ENCODE data around the gene DCLK1.

The DCLK1 gene

DNA sequence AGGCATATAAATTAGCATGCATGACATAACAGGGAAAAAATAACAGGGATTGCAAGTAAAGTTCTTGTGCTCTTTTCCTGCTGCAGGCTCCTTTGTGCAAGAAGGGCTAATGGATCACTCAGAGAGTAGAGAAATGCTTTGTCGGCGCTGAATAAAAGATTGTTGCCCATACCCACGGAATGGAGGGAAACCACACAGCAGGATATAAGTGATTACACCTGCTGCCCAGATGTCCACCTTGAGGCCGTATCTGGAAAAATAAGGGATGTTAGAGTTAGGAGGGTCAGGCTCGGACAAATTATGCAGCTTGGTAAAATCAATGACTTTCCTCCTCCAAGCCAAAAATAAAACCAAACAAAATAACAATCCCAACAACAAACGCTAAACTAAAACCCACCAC, 322.3 kb downstream of the DCLK1 start:
- Histone ChIP-seq H3K9me3 (no peaks in the 10 kb centered on the region), H4K20me1 (no peaks in the 10 kb centered on the region), H3K27ac (no peak overlapping the region), H3K4me1 (no peaks in the 10 kb centered on the region), H3K36me3 (no peaks in the 10 kb centered on the region), H3K4me2 (no peak overlapping the region), H3K4me3 (no peak overlapping the region), H3K27me3 (no peaks in the 10 kb centered on the region), H3K9ac (no peak overlapping the region)
- no peak for TF ChIP-seq Cebpa-rat (IDR thresholded peaks at IDR 0.05)

GRCh38 chr13:35804901-35805300, 326.3 kb downstream of the DCLK1 start:
- H3K27me3 ChIP-seq: no peaks in the 10 kb centered on the region
- no peak overlapping the region for H3K4me3 ChIP-seq
- H3K9ac ChIP-seq: no peak overlapping the region
- TF ChIP-seq Cebpa-rat (IDR thresholded peaks at IDR 0.05): no peak
- H3K27ac ChIP-seq: no peak overlapping the region
- H3K9me3 ChIP-seq: no peaks in the 10 kb centered on the region
- no peaks in the 10 kb centered on the region for H4K20me1 ChIP-seq
- no peak overlapping the region for H3K4me2 ChIP-seq
- H3K36me3 ChIP-seq: no peaks in the 10 kb centered on the region
- H3K4me1 ChIP-seq: no peaks in the 10 kb centered on the region

DNA sequence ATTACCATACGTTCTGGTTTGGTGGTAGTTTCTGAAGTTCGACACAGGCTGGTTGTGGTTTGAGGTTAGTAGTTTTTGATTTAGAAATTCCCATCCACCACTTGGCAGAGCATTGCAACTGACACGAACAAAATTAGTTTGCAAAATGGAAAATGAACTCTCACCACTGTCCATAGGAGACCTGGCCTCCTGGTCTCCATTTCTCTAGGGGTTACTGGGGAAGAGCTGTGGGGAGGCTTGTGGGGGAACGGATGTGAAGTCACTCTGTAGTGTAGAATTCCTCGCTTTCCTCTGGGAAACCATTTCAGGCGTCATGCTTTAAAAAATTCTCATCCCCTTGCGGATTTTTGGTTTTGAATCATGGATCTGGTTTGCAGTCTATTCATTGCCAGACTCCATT, 333.2 kb downstream of the DCLK1 start:
- TF ChIP-seq Cebpa-rat (IDR thresholded peaks at IDR 0.05): no peak
- Histone ChIP-seq H3K9me3 (no peaks in the 10 kb centered on the region), H3K4me1 (peaks cover 6% of the 10 kb centered on the region; the same call in 1 of the 2 replicates), H3K36me3 (no peaks in the 10 kb centered on the region), H3K27me3 (no peaks in the 10 kb centered on the region), H3K4me2 (no peak overlapping the region), H3K4me3 (no peak overlapping the region), H3K27ac (no peak overlapping the region), H4K20me1 (no peaks in the 10 kb centered on the region), H3K9ac (no peak overlapping the region)

DNA sequence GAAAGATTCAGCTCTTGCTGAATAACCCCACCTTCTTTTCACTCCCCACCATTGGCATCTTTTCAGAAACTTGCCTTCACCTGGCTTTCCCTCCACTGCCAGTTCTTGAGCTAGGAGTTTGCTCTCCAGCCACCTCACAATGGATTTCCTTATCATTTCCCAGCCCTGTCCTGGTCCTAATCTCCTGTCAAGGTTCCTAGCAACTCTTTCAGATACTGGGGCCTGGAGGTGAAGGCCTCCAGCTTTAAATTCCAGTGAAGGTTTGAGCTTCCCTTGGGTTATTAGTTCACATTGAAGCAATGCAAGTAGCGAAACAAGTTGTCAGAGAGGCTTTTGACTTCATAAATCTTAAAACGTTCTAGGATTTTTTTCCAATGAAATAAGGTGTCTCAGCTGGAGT, 333.9 kb downstream of the DCLK1 start:
- no peaks in the 10 kb centered on the region for H3K27me3 ChIP-seq
- no peak overlapping the region for H3K4me3 ChIP-seq
- no peak overlapping the region for H3K9ac ChIP-seq
- no peak for TF ChIP-seq Cebpa-rat (IDR thresholded peaks at IDR 0.05)
- no peak overlapping the region for H3K4me2 ChIP-seq
- H3K9me3 ChIP-seq: no peaks in the 10 kb centered on the region
- H4K20me1 ChIP-seq: no peaks in the 10 kb centered on the region
- no peaks in the 10 kb centered on the region for H3K36me3 ChIP-seq
- H3K27ac ChIP-seq: no peak overlapping the region
- peaks cover 6% of the 10 kb centered on the region; the same call in 1 of the 2 replicates for H3K4me1 ChIP-seq

GRCh38 chr13:35796623-35797022, 334.6 kb downstream of the DCLK1 start:
- Histone ChIP-seq H3K4me2 (no peak overlapping the region), H3K27ac (no peak overlapping the region), H3K9me3 (no peaks in the 10 kb centered on the region), H3K36me3 (no peaks in the 10 kb centered on the region), H3K27me3 (no peaks in the 10 kb centered on the region), H4K20me1 (no peaks in the 10 kb centered on the region), H3K9ac (no peak overlapping the region), H3K4me3 (no peak overlapping the region), H3K4me1 (peaks cover 6% of the 10 kb centered on the region; the same call in 1 of the 2 replicates)
- TF ChIP-seq Cebpa-rat (IDR thresholded peaks at IDR 0.05): no peak

GRCh38 chr13:35794734-35795389, 336.3 kb downstream of the DCLK1 start:
- Histone ChIP-seq H3K4me1 (peaks cover 6% of the 10 kb centered on the region; the same call in 1 of the 2 replicates), H3K4me2 (no peak overlapping the region), H3K4me3 (no peak overlapping the region), H3K27me3 (no peaks in the 10 kb centered on the region), H3K27ac (no peak overlapping the region), H3K9me3 (no peaks in the 10 kb centered on the region), H3K9ac (no peak overlapping the region), H3K36me3 (no peaks in the 10 kb centered on the region), H4K20me1 (no peaks in the 10 kb centered on the region)
- TF ChIP-seq Cebpa-rat (IDR thresholded peaks at IDR 0.05): no peak

- no peaks in the 10 kb centered on the region for H3K27me3 ChIP-seq
- H3K27ac ChIP-seq: no peak overlapping the region
- H3K9me3 ChIP-seq: no peaks in the 10 kb centered on the region
- H3K4me1 ChIP-seq: peaks cover 6% of the 10 kb centered on the region; the same call in 1 of the 2 replicates
- no peaks in the 10 kb centered on the region for H4K20me1 ChIP-seq
- no peak overlapping the region for H3K4me3 ChIP-seq
- TF ChIP-seq Cebpa-rat (IDR thresholded peaks at IDR 0.05): no peak
- H3K36me3 ChIP-seq: no peaks in the 10 kb centered on the region
- H3K4me2 ChIP-seq: no peak overlapping the region
- H3K9ac ChIP-seq: no peak overlapping the region
Observed at GRCh38 chr13:35793823-35794222, 337.4 kb downstream of the DCLK1 start.

DNA sequence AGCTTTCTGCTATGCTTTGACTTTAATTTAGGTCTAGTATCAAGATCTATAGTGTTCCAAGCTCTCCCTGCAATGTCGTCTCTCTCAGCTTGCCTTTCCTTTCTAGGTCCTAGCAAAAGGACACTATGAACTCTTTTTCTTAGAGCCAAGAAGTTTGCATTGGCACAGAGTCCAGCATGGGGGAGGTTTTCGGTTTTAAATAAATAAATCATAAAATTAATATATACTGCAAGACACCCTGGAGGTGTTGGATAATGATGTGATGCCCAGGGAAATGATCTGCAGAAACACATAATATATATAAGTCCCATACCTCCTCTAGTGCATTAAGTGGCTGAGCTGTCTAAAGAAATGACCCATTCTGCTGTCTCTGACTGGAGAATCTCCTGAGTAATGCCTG, 338.3 kb downstream of the DCLK1 start:
- Histone ChIP-seq H3K4me2 (no peak overlapping the region), H3K9me3 (no peaks in the 10 kb centered on the region), H3K36me3 (no peaks in the 10 kb centered on the region), H3K9ac (no peak overlapping the region), H3K27ac (no peak overlapping the region), H3K4me3 (no peak overlapping the region), H3K4me1 (peaks cover 3% of the 10 kb centered on the region; the same call in 1 of the 2 replicates), H4K20me1 (no peaks in the 10 kb centered on the region), H3K27me3 (no peaks in the 10 kb centered on the region)
- no peak for TF ChIP-seq Cebpa-rat (IDR thresholded peaks at IDR 0.05)

DNA sequence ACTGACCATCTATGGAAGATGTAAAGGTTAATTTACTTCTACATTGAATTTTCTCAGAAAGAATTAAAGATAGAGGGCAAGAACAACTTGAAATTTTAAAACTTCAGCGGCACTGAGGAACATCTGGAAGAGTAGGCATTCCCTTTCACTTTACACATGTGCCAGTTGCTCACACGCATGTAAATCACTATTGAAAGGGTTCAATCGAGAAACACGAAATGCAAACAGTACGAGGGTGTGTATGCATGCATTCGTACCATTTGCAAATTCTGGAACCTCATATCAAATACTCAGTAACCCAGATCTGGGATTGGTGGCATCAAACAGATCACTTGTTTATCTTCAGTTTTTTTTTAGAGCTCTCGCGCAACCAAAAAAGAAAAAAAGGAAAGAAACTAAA, 339.2 kb downstream of the DCLK1 start:
- no peaks in the 10 kb centered on the region for H3K27me3 ChIP-seq
- TF ChIP-seq Cebpa-rat (IDR thresholded peaks at IDR 0.05): no peak
- H4K20me1 ChIP-seq: no peaks in the 10 kb centered on the region
- H3K4me2 ChIP-seq: no peak overlapping the region
- H3K4me1 ChIP-seq: no peaks in the 10 kb centered on the region
- no peak overlapping the region for H3K9ac ChIP-seq
- no peaks in the 10 kb centered on the region for H3K9me3 ChIP-seq
- no peak overlapping the region for H3K4me3 ChIP-seq
- H3K27ac ChIP-seq: no peak overlapping the region
- H3K36me3 ChIP-seq: no peaks in the 10 kb centered on the region

DNA sequence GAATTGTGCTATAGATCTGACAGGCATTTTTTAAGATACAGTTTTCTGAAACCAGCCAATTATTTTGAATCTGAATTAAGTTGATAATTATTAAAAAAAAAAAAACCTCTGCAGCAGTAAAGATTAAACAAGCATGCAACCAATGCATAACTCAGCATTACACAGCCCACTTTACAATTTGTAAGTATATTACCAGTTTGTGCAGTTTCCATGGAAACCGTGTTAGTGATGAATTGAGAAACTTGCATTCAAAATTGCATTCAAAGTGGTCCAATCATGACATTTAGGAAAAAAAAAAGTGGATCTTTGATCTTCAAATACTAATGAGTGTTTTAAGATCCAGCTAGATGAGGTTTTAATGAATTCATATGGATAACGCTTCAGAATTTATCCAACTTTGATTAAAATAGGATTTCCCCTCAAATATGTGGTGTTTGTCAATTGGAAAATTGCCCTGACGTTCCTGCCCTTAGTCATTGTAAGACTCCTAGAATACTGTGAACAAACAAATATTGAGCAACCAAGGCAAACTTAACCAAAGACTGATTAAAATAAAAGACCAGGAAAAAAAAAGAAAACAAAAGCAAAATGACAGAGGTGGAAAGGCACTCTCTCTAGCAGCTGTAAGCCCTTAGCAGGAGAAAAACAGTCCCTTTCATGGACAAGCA, 339.9 kb downstream of the DCLK1 start:
- no peak overlapping the region for H3K4me3 ChIP-seq
- no peaks in the 10 kb centered on the region for H3K36me3 ChIP-seq
- H3K4me2 ChIP-seq: no peak overlapping the region
- H3K9me3 ChIP-seq: no peaks in the 10 kb centered on the region
- H4K20me1 ChIP-seq: no peaks in the 10 kb centered on the region
- H3K27ac ChIP-seq: no peak overlapping the region
- H3K9ac ChIP-seq: no peak overlapping the region
- no peak for TF ChIP-seq Cebpa-rat (IDR thresholded peaks at IDR 0.05)
- H3K27me3 ChIP-seq: no peaks in the 10 kb centered on the region
- H3K4me1 ChIP-seq: no peaks in the 10 kb centered on the region
